ENCODE measurements around the gene LRRC46. TPM values are rescaled to one million over a fixed set of nuclear protein-coding genes. Genes with fewer than 3 reads are reported as not detected.

Gene LRRC46
- total RNA-seq, 1 donor from 2014 or later: 11.6 TPM

DNA sequence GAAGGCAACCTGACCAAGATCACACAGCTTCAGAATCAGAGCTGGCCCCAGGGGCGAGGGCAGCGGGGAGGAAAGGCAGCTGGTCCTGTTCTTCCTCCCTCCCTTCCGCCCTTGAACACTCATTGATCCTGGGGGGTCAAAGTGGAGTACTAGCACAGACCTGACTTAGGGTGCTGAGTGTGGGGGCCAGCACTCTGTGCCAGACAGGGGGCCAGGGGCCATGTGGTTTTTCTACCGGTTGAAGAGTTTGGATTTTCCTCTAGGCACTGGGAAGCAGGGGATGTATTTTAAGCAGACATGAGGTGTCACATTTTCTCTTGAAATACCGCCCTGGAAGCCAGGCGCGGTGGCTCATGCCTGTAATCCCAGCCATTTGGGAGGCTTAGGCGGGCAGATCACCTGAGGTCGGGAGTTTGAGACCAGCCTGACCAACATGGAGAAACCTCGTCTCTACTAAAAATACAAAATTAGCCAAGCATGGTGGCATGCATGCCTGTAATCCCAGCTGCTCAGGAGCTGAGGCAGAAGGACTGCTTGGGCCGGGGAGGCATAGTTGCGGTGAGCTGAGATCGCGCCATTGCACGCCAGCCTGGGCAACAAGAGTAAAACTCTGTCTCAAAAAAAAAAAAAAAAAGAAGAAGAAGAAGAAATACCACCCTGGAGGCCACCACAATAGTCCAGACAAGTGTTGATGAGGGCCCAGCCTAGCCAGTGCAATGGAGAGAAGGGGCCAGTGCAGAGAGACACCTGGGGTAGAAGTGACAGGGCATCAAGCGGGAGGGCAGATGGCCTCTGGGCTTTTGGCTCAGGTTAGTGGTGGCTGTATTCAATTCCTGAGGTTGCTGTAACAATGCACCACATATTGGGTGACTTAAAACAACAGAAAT is 25.2 kb upstream of the LRRC46 start:
- peaks cover 44% of the 10 kb centered on the region for H3K36me3 ChIP-seq
- no peak for ATAC-seq

DNA sequence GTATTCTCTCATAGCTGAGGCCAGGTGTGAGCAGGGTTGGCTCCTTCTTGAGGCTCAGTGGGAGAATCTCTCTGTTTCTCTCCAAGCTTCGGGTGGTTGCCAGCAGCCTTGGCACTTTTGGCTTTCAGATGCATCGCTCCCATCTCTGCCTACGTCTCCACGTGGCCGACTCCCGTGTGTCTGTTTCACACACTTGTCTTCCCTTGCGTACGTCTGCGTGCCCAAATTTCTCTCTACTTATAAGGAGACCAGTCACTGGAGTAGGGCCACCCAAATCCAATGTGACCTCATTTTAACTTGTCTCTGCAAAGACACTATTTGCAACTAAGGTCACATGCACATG is 24.6 kb upstream of the LRRC46 start:
- no peak for ATAC-seq
- H3K9me3 ChIP-seq: no peaks in the 10 kb centered on the region
- peaks cover 16% of the 10 kb centered on the region for H3K4me1 ChIP-seq
- H3K36me3 ChIP-seq: peaks cover 50% of the 10 kb centered on the region
- H3K27me3 ChIP-seq (ENCODE audit: low read depth): no peaks in the 10 kb centered on the region
- H3K27ac ChIP-seq: no peak overlapping the region
- TF ChIP-seq, protein P1, sequence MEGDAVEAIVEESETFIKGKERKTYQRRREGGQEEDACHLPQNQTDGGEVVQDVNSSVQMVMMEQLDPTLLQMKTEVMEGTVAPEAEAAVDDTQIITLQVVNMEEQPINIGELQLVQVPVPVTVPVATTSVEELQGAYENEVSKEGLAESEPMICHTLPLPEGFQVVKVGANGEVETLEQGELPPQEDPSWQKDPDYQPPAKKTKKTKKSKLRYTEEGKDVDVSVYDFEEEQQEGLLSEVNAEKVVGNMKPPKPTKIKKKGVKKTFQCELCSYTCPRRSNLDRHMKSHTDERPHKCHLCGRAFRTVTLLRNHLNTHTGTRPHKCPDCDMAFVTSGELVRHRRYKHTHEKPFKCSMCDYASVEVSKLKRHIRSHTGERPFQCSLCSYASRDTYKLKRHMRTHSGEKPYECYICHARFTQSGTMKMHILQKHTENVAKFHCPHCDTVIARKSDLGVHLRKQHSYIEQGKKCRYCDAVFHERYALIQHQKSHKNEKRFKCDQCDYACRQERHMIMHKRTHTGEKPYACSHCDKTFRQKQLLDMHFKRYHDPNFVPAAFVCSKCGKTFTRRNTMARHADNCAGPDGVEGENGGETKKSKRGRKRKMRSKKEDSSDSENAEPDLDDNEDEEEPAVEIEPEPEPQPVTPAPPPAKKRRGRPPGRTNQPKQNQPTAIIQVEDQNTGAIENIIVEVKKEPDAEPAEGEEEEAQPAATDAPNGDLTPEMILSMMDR (IDR thresholded peaks at IDR 0.05): no peak
- no peak for DNase-seq
- no peak overlapping the region for H3K4me3 ChIP-seq
- intact Hi-C loops (cut with DNase I): no loop called here

More for the DNA sequence above, 25.2 kb upstream of the LRRC46 start:
- intact Hi-C loops (cut with DNase I): no loop called here
- Histone ChIP-seq H3K9me3 (no peaks in the 10 kb centered on the region), H3K4me3 (no peak overlapping the region), H3K27ac (no peak overlapping the region), H3K27me3 (ENCODE audit: low read depth) (no peaks in the 10 kb centered on the region), H3K4me1 (peaks cover 16% of the 10 kb centered on the region)
- DNase-seq: no peak
- TF ChIP-seq, protein P1 (IDR thresholded peaks at IDR 0.05): no peak

DNA sequence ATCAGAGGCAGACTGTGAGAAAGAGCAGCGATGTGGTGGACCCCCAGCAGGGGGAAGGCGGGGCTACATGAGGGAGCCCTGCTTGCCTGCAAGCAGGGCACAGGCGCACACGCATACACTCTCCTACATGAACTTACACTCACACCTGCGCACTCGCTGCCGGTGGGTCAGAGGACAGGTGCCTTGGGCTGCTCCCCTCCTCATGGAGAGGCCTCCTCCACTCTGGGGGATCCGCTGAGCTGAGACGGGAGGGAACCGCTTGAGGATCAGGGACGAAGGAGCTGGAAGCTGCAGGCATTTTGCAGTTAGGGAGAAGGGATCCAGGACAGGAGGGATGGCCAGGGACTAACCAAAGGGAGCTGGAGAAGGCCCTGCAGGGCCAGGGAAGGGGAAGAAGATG is 24.0 kb upstream of the LRRC46 start:
- intact Hi-C loops (cut with DNase I): no loop called here
- H3K27me3 ChIP-seq (ENCODE audit: low read depth): no peaks in the 10 kb centered on the region
- H3K27ac ChIP-seq: no peak overlapping the region
- DNase-seq (no peak), ATAC-seq (no peak)
- H3K4me3 ChIP-seq: no peak overlapping the region
- peaks cover 54% of the 10 kb centered on the region for H3K36me3 ChIP-seq
- peaks cover 16% of the 10 kb centered on the region for H3K4me1 ChIP-seq
- TF ChIP-seq, protein P1 (IDR thresholded peaks at IDR 0.05): no peak
- no peaks in the 10 kb centered on the region for H3K9me3 ChIP-seq

DNA sequence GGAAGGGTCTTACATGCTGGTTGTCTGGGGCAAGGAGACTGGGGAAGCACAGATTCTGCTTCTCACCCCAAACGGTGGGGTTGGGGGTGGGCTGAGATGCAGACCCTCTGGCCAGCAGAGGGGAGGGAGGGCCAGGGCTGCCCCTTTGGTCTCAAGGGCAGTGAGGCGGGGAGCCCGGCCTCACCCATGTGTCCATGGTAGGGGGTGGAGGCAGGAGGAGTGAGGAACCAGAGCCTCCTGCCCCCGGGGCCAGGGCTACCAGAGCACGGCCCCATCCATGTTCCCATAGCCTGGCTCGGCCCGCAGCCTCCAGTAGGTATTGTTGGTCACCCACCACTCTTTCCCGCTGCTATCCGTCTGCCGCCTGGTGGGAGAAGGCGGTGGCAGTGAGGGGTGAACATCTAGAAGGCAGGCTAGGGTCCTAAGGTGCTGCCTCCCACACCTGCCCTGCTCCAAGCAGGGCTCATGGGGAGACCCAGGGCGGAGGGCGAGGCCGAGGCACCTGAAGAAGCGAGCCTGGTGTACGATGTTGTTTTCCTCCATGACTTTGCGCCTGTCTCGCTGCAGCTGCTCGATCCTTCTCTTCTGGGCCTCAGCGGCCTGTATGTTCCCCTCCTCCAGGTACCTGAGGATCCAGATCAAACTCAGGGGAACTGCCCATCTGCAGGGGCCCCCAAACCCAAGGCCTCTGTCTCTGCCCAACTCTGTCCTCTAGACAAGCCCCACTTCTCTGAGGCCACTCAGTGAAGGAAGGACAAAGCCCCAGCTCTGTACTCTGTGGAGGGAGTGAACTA is 23.2 kb upstream of the LRRC46 start:
- no peak for DNase-seq
- H3K27me3 ChIP-seq (ENCODE audit: low read depth): no peaks in the 10 kb centered on the region
- TF ChIP-seq, protein P1 (IDR thresholded peaks at IDR 0.05): no peak
- intact Hi-C loops (cut with DNase I): no loop called here
- H3K27ac ChIP-seq: no peak overlapping the region
- no peaks in the 10 kb centered on the region for H3K9me3 ChIP-seq
- H3K36me3 ChIP-seq: peaks cover 62% of the 10 kb centered on the region
- no peak overlapping the region for H3K4me3 ChIP-seq
- ATAC-seq: no peak
- peaks cover 16% of the 10 kb centered on the region for H3K4me1 ChIP-seq

DNA sequence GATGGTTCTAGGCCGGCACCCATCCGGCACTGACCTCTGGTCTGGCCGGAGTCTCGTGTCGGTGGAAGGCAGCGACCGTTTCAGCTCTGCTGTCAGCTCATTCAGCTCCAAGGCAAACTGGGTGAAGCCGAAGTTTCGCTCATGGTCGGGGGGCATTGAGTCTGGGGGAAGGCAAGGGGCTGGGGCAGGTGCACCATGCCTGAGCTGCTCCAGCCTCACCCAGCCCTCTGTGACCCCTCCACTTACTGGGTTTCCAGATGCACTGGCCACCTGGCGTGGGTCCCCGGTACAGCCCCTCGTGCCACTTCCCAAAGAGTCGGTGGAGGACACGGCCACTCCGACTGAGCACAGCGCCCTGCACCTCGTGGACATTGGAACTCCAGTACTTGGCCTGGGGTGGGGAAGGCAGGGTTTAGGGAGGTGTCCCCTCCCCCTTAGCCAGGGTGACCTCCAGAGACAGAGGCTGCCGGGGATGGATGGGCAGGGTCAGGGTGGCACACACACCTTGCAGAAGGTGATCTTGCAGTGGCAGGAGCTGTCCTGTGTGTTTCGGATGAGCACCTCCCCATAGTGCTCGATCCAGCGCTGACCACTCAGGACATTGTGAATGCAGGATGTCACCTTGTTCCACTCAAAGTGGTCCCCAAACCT is 22.5 kb upstream of the LRRC46 start:
- ATAC-seq (no peak), DNase-seq (no peak)
- Histone ChIP-seq H3K36me3 (peaks cover 69% of the 10 kb centered on the region), H3K9me3 (no peaks in the 10 kb centered on the region), H3K27ac (no peak overlapping the region), H3K4me1 (peaks cover 16% of the 10 kb centered on the region), H3K27me3 (ENCODE audit: low read depth) (no peaks in the 10 kb centered on the region), H3K4me3 (no peak overlapping the region)
- TF ChIP-seq, protein P1 (IDR thresholded peaks at IDR 0.05): no peak
- intact Hi-C loops (cut with DNase I): no loop called here
